ENCODE results near the gene ANGEL1. TPM values are rescaled to one million over a fixed set of nuclear protein-coding genes. Genes with fewer than 3 reads are reported as not detected.

The ANGEL1 gene
- total RNA-seq, 1 donor from 2014 or later: 12.4 TPM

GRCh38 chr14:76753541-76754198 lies 59.0 kb downstream of the ANGEL1 start:
- intact Hi-C loops (cut with DNase I): no loop called here
- no peak for DNase-seq (ENCODE audit: low spot score)

GRCh38 chr14:76752744-76753143 lies 59.9 kb downstream of the ANGEL1 start:
- intact Hi-C loops (cut with DNase I): no loop called here

GRCh38 chr14:76742966-76743365 lies 69.7 kb downstream of the ANGEL1 start:
- DNase-seq (ENCODE audit: low spot score): no peak
- intact Hi-C loops (cut with DNase I): no loop called here

More at GRCh38 chr14:76752744-76753143, 59.9 kb downstream of the ANGEL1 start:
- DNase-seq (ENCODE audit: low spot score): no peak

GRCh38 chr14:76742185-76742584 lies 70.5 kb downstream of the ANGEL1 start:
- no peak for DNase-seq (ENCODE audit: low spot score)
- intact Hi-C loops (cut with DNase I): no loop called here

GRCh38 chr14:76741074-76741473 lies 71.6 kb downstream of the ANGEL1 start:
- DNase-seq (ENCODE audit: low spot score): no peak
- intact Hi-C loops (cut with DNase I): no loop called here

Other genes with a start within 250 kb of the ANGEL1 start
- 16.4 TPM for gene VASH1, start 51.4 kb downstream of the ANGEL1 start, total RNA-seq
- gene LRRC74A, start 13.5 kb upstream of the ANGEL1 start, total RNA-seq: not detected
- gene IRF2BPL, start 215.8 kb upstream of the ANGEL1 start, total RNA-seq: 46.0 TPM

Data from cardiac septum (tissue), 1 donor.